IMR-90 (cell line): ENCODE results near the gene TACC2.

ENCODE experiments used
- CEBPB ChIP-seq: IDR thresholded peaks from 2 replicates; pipeline ENCODE4 v1.6.1; 2012; ENCODE audit warnings: low read depth, low read length, improper control_type of control experiment
- FOS ChIP-seq: fragments of 150-350 bp; IDR thresholded peaks from 2 replicates; pipeline ENCODE4 v1.6.1; 2016; ENCODE audit warnings: low read depth, low read length
- MAZ ChIP-seq: IDR thresholded peaks from 2 replicates; pipeline ENCODE4 v1.6.1; 2012; ENCODE audit warnings: low read depth, mild to moderate bottlenecking, low read length, improper control_type of control experiment, moderate library complexity, borderline replicate concordance
- MXI1 ChIP-seq: IDR thresholded peaks from 2 replicates; pipeline ENCODE4 v1.6.1; 2012; ENCODE audit warnings: low read depth, mild to moderate bottlenecking, low read length, moderate library complexity, borderline replicate concordance
- POLR2A ChIP-seq: IDR thresholded peaks from 2 replicates; pipeline ENCODE4 v1.6.1; 2012; ENCODE audit warnings: mild to moderate bottlenecking, low read depth, low read length
- RAD21 ChIP-seq: IDR thresholded peaks from 2 replicates; pipeline ENCODE4 v1.6.1; 2012; ENCODE audit warnings: low read length, improper control_type of control experiment
- RCOR1 ChIP-seq: IDR thresholded peaks from 2 replicates; pipeline ENCODE4 v1.6.1; 2012; ENCODE audit warnings: mild to moderate bottlenecking, low read length, improper control_type of control experiment; ENCODE audit not compliant: insufficient replicate concordance
- RFX5 ChIP-seq: IDR thresholded peaks from 2 replicates; pipeline ENCODE4 v1.8.0; 2012; ENCODE audit warnings: low read depth, mild to moderate bottlenecking, low read length, moderate library complexity
- SMC3 ChIP-seq: fragments of 150-350 bp; IDR thresholded peaks from 2 replicates; pipeline ENCODE4 v1.6.1; 2016; ENCODE audit warnings: low read depth, mild to moderate bottlenecking, antibody characterized with exemption, low read length, moderate library complexity
- TF ChIP-seq, protein P1 (sequence below): conservative IDR thresholded peaks from 2 replicates; pipeline ENCODE4 v1.5.1; 2012; ENCODE audit warnings: mild to moderate bottlenecking, low read depth, low read length, improper control_type of control experiment
- TF ChIP-seq, protein P2 (sequence below): fragments of 150-350 bp; IDR thresholded peaks from 2 replicates; pipeline ENCODE4 v1.6.1; 2017; ENCODE audit warnings: mild to moderate bottlenecking, antibody characterized with exemption, low read length, low read depth

DNA sequence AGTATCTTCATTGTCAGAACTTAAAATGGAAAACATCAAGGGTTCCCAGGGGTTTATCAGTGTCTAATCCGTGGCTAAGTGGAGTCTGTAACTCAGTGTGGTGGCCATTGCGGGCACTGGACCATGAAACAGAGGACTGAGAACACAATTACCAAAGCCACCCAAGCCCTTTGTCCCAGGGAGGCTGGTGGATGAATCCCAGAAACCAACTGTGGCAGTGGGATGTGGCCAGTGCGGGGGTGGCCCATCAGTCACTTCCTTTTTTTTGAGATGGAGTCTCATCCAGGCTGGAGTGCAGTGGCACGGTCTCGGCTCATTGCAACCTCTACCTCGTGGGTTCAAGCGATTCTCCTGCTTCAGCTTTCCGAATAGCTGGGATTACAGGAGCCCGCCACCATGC, 61.8 kb downstream of the TACC2 start:
- TF ChIP-seq, protein P1, sequence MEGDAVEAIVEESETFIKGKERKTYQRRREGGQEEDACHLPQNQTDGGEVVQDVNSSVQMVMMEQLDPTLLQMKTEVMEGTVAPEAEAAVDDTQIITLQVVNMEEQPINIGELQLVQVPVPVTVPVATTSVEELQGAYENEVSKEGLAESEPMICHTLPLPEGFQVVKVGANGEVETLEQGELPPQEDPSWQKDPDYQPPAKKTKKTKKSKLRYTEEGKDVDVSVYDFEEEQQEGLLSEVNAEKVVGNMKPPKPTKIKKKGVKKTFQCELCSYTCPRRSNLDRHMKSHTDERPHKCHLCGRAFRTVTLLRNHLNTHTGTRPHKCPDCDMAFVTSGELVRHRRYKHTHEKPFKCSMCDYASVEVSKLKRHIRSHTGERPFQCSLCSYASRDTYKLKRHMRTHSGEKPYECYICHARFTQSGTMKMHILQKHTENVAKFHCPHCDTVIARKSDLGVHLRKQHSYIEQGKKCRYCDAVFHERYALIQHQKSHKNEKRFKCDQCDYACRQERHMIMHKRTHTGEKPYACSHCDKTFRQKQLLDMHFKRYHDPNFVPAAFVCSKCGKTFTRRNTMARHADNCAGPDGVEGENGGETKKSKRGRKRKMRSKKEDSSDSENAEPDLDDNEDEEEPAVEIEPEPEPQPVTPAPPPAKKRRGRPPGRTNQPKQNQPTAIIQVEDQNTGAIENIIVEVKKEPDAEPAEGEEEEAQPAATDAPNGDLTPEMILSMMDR: no peak
- TF ChIP-seq SMC3: no peak
- TF ChIP-seq, protein P2, sequence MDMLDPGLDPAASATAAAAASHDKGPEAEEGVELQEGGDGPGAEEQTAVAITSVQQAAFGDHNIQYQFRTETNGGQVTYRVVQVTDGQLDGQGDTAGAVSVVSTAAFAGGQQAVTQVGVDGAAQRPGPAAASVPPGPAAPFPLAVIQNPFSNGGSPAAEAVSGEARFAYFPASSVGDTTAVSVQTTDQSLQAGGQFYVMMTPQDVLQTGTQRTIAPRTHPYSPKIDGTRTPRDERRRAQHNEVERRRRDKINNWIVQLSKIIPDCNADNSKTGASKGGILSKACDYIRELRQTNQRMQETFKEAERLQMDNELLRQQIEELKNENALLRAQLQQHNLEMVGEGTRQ: no peak
- TF ChIP-seq CEBPB: no peak
- no peak for TF ChIP-seq MAZ
- no peak for TF ChIP-seq RFX5
- TF ChIP-seq MXI1: no peak
- TF ChIP-seq RAD21: no peak
- TF ChIP-seq POLR2A: no peak
- no peak for TF ChIP-seq RCOR1
- no peak for TF ChIP-seq FOS
